ENCODE results near the gene FAM124B.

GRCh38 chr2:224362094-224362493 is 39.8 kb downstream of the FAM124B start:
- TF ChIP-seq CTCF (conservative IDR thresholded peaks at IDR 0.05; ENCODE audit: low read depth, low read length), result no peak
- no peak for TF ChIP-seq EZH2phosphoT487 (IDR thresholded peaks at IDR 0.05; ENCODE audit: borderline replicate concordance, low read length)

Data from PC-3 (cell line).